Body of pancreas (tissue), 4 donors: Measurements from ENCODE around the gene IL1B. TPM values are rescaled to one million over a fixed set of nuclear protein-coding genes. Genes with fewer than 3 reads are reported as not detected.
A peak's percentile ranks its signal among the peaks of the same experiment; 100 is the strongest.

Source experiments
- ATAC-seq: fragments of 150-250 bp; one replicate; pipeline ENCODE4 v1.9.1; 2016
- DNase-seq, 4 donors: peaks; one replicate each; pipeline ENCODE4 v3.0.0-alpha.2; 2019
- H3K27ac ChIP-seq, 4 donors: fragments of 200-600 bp; sonication (generic); 1 replicate in 3 of 4; 2 replicates in 1 of 4; pipeline versions ENCODE4 v1.5.1 to v1.6.1; 2016 to 2019; ENCODE audit warnings: mild to moderate bottlenecking in 1 of 4, mixed read lengths in 1 of 4, moderate library complexity in 1 of 4
- H3K27me3 ChIP-seq, 2 donors: fragments of 200-600 bp; sonication (generic); one replicate each; pipeline ENCODE4 v1.6.0; 2016; ENCODE audit warnings: mild to moderate bottlenecking in 1 of 2
- H3K36me3 ChIP-seq, 2 donors: fragments of 200-600 bp; sonication (generic); replicated peaks in 1 of 2; 2 replicates each; pipeline ENCODE4 v1.5.1; 2016; ENCODE audit warnings: low read depth in 2 of 2; ENCODE audit not compliant: insufficient read depth in 1 of 2
- H3K4me1 ChIP-seq: fragments of 200-600 bp; sonication (generic); one replicate; pipeline ENCODE4 v1.6.0; 2016
- H3K4me3 ChIP-seq, 2 donors: fragments of 200-600 bp; sonication (generic); 1 replicate in 1 of 2; 2 replicates in 1 of 2; pipeline ENCODE4 v1.5.1; 2016 to 2019
- H3K9me3 ChIP-seq, 3 donors: fragments of 200-600 bp; sonication (generic); 1 replicate in 2 of 3; 2 replicates in 1 of 3; pipeline ENCODE4 v1.5.1; 2016
- POLR2A ChIP-seq, 3 donors: fragments of 450-650 bp; IDR thresholded peaks; one replicate each; pipeline ENCODE4 v1.6.1; 2016; ENCODE audit warnings: antibody characterized with exemption in 3 of 3, mild to moderate bottlenecking in 2 of 3
- WGBS, 2 donors: methylation state at CpG; one replicate each; pipeline ENCODE4 v1.1.5; 2017; 5-methylcytosine and 5-hydroxymethylcytosine counted together
- intact Hi-C: fragments of 100-400 bp; cut with DNase I; formaldehyde crosslinking; loops from one replicate; pipeline ENCODE4 v1.15.1; 2023
- total RNA-seq, 2 donors: library from RNA; depleted of rRNA; stranded (reverse); fragments of >200 nt; gene quantifications; one replicate each; pipeline ENCODE4 v1.1.0, GENCODE V29; 2016
- TF ChIP-seq, protein P1 (sequence below), 7 experiments: fragments of 450-650 bp in 4 of 7; fragments of 200-600 bp in 3 of 7; sonication (generic) in 3 of 7; IDR thresholded peaks; one replicate each; pipeline ENCODE4 v1.5.1; 2016 to 2019; ENCODE audit warnings: antibody characterized with exemption in 7 of 7

IL1B gene
- total RNA-seq, 2 donors from 2014 or later = 1.3 to 2.6 TPM

DNA sequence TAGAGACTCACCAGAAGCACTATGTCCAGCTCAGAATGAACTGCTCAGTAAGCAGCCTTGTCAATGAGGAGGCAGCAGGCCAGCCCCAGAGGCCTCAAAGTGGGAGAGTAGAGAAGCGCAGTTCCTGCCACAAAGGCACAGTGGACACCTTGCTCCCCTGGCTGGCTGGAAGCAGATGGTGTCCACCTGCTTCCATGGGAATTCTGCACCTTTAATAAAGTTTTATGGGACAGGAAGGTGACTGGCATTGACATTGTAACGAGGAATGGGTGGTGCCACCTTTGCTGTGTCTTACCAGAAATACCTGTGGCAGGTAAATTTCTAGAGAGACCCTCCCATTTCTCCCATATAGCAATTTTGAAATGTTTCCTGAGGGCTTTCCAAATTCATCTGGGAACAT is 6.7 kb upstream of the IL1B start:
- Histone ChIP-seq H3K27ac (no peak overlapping the region), H3K9me3 (no peaks in the 10 kb centered on the region), H3K4me1 (no peaks in the 10 kb centered on the region), H3K4me3 (no peak overlapping the region), H3K27me3 (no peaks in the 10 kb centered on the region), H3K36me3 (no peaks in the 10 kb centered on the region)
- ATAC-seq = no peak
- intact Hi-C loops = no loop called here
- no peak for DNase-seq
- no peak for TF ChIP-seq POLR2A (IDR thresholded peaks at IDR 0.05)
- WGBS, 2 donors = 78 to 79% methylated on average over 1 to 2 of the region's 2 CpGs

DNA sequence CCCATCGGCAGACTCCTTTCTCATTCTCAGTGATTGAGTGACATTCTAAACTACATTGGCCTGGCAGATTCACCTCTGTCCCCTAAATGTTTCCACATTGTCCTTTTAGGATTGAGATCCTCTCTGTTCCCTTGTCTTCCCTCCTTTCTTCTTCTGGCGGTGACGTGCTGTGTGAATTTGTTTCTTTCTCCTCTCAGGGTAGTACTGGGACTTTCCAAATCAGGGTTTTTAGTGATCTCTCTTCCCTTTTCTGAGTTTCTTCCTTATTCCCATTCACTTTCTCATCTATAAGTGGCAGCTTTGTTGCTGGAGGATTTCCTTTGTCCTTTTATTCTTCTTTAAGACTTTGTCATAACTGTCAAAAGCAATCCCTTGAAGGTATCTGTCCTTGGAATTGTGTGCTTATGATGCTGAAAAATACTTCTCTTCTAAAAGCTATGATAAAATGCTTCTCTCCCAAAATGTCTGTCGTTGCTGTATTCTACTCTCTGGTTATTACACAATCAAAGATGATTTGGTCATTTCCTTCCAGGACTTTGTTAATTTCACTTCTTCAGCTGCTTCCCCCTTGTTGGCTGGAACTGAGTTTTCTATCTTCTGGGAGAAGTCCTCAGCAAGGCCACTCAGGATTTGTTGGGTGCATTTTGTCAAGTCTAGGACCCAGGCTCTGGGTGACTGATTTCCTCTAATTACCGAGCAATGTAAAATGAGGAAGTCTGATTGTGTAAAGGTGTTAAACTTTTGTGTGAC is 4.9 kb upstream of the IL1B start:
- TF ChIP-seq POLR2A (IDR thresholded peaks at IDR 0.05) = no peak
- TF ChIP-seq, protein P1, sequence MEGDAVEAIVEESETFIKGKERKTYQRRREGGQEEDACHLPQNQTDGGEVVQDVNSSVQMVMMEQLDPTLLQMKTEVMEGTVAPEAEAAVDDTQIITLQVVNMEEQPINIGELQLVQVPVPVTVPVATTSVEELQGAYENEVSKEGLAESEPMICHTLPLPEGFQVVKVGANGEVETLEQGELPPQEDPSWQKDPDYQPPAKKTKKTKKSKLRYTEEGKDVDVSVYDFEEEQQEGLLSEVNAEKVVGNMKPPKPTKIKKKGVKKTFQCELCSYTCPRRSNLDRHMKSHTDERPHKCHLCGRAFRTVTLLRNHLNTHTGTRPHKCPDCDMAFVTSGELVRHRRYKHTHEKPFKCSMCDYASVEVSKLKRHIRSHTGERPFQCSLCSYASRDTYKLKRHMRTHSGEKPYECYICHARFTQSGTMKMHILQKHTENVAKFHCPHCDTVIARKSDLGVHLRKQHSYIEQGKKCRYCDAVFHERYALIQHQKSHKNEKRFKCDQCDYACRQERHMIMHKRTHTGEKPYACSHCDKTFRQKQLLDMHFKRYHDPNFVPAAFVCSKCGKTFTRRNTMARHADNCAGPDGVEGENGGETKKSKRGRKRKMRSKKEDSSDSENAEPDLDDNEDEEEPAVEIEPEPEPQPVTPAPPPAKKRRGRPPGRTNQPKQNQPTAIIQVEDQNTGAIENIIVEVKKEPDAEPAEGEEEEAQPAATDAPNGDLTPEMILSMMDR (IDR thresholded peaks at IDR 0.05) = no peak

DNA sequence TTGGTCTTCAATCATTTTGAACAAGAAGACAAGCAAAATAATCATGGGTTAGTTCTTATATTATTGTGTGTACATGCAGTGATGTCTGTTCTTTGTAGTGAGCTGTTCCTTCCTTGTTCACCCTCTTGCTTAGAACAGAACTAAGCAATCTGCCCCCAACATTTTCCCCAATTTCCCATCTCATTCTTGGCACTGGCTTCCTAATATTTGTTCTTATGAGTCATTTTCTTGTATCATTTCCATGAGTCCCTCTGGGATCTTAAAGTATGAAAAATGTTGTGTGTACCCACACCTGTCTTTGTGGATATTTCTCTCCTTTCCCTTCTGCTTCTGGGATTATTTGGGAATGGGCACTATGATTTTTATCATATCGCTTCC is 3.5 kb upstream of the IL1B start:
- intact Hi-C loops = no loop called here
- no peak overlapping the region for H3K4me3 ChIP-seq

More for the DNA sequence above, 4.9 kb upstream of the IL1B start:
- WGBS, 2 donors = 63 to 82% methylated on average over 5 of the region's 5 CpGs
- ATAC-seq (no peak), DNase-seq (no peak)
- H3K27ac ChIP-seq = peak overlapping the region in 1 of 4 donors; percentile 46
- H3K27me3 ChIP-seq = no peaks in the 10 kb centered on the region
- no peaks in the 10 kb centered on the region for H3K9me3 ChIP-seq
- H3K4me3 ChIP-seq = no peak overlapping the region
- intact Hi-C loops = no loop called here
- H3K4me1 ChIP-seq = peaks cover 1% of the 10 kb centered on the region
- H3K36me3 ChIP-seq = no peaks in the 10 kb centered on the region

DNA sequence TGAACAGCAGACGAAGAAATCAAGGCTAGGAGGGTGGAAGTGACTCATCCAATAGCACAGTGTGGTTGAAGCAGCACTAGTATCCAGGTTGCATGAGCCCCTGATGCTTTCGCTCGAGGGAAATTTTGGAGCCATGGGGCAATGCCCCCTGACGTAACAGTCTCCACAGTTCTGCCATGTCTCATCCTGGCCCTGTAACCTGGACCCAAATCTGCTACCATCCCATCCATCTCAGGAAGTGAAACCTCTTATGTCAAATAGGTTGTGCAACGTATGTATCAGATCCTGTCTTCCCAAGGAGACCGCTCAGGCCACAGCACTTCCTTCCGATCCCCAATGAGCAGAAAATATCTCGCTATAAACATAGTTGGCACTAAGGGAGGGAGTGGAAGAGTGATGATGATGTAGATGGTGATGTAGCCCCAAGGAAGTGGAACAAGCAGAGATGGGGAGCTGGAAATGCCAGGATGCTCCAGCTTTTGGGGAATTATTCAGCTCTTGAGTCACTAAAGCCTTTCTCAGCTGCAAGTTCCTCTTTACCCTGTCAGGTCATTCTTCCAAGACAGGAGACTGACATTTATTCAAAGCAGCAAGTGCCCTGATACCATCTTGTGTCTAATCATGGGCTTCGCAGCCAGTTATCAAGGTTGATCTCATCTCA is 3.0 kb upstream of the IL1B start:
- no peak for ATAC-seq
- Histone ChIP-seq H3K27ac (no peak overlapping the region), H3K9me3 (no peaks in the 10 kb centered on the region), H3K36me3 (no peaks in the 10 kb centered on the region), H3K4me1 (peaks cover 21% of the 10 kb centered on the region), H3K4me3 (no peak overlapping the region), H3K27me3 (no peaks in the 10 kb centered on the region)
- intact Hi-C loops = no loop called here
- DNase-seq = peak in 1 of 4 donors; percentile 46
- WGBS, 2 donors = 80 to 94% methylated on average over 9 of the region's 9 CpGs
- TF ChIP-seq, protein P1 (IDR thresholded peaks at IDR 0.05) = no peak
- no peak for TF ChIP-seq POLR2A (IDR thresholded peaks at IDR 0.05)

More for the DNA sequence above, 3.5 kb upstream of the IL1B start:
- TF ChIP-seq, protein P1 (IDR thresholded peaks at IDR 0.05) = no peak
- TF ChIP-seq POLR2A (IDR thresholded peaks at IDR 0.05) = no peak
- Histone ChIP-seq H3K27ac (no peak overlapping the region), H3K27me3 (no peaks in the 10 kb centered on the region), H3K4me1 (peaks cover 15% of the 10 kb centered on the region), H3K9me3 (no peaks in the 10 kb centered on the region), H3K36me3 (no peaks in the 10 kb centered on the region)
- DNase-seq (no peak), ATAC-seq (no peak)
- WGBS, 2 donors = 82 to 85% methylated on average over 1 of the region's 1 CpG

DNA sequence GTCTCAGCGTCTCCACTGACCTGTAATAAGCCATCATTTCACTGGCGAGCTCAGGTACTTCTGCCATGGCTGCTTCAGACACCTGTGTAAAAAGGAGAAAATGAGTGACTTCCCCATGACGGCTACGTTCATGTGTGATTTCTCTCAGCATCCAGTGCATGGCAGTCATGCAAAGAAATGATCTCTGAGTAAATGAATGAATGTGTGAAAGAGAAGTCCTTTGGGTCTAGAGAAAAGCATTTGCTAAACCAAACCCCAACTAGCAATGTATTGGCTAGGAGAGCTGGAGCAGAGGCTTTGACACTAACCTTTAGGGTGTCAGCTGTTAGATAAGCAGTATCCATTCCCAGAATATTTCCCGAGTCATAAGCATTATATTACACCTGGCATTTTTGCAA is 417 bp downstream of the IL1B start:
- TF ChIP-seq, protein P1 (IDR thresholded peaks at IDR 0.05) = no peak
- TF ChIP-seq POLR2A (IDR thresholded peaks at IDR 0.05) = no peak
- Histone ChIP-seq H3K4me3 (no peak overlapping the region), H3K27ac (peak overlapping the region in 1 of 4 donors; percentile 52), H3K36me3 (no peaks in the 10 kb centered on the region), H3K27me3 (no peaks in the 10 kb centered on the region), H3K9me3 (no peaks in the 10 kb centered on the region), H3K4me1 (peaks cover 27% of the 10 kb centered on the region)
- ATAC-seq = no peak
- intact Hi-C loops = no loop called here
- DNase-seq = no peak
- 66 to 79% methylated on average over 5 of the region's 5 CpGs for WGBS, 2 donors
